Measurements from ENCODE around the gene CRISP1. TPM values are rescaled to one million over a fixed set of nuclear protein-coding genes. Genes with fewer than 3 reads are reported as not detected.
"Not testable (repeated sequence)": the region's sequence is repeated elsewhere in the genome, so short reads cannot be mapped to it uniquely, and the experiment has no call there.

CRISP1 gene
- polyA plus RNA-seq, 4 donors: 0.16 TPM; not detected in 3

- WGBS, 3 donors: 84 to 88% (median 85%) methylated on average over 17 to 21 of the region's 21 CpGs
- not testable (repeated sequence) for H3K27ac ChIP-seq (ENCODE audit: low read depth in 1 of 3, low read length in 2 of 3); H3K36me3 ChIP-seq (ENCODE audit: control insufficient read depth in 3 of 3, insufficient read depth in 2 of 3, low read depth in 1 of 3, low read length in 3 of 3); FAIRE-seq; H3K4me1 ChIP-seq (ENCODE audit: control insufficient read depth in 3 of 3, insufficient read depth in 2 of 3, low read depth in 1 of 3, low read length in 2 of 3); H3K27me3 ChIP-seq (ENCODE audit: control insufficient read depth in 3 of 3, insufficient read depth in 3 of 3, low read length in 3 of 3); H3K9me3 ChIP-seq (ENCODE audit: control insufficient read depth in 2 of 2, insufficient read depth in 1 of 2, low read depth in 1 of 2, low read length in 1 of 2); H3K4me3 ChIP-seq (ENCODE audit: low read depth in 1 of 3, low read length in 3 of 3); DNase-seq
Measured at GRCh38 chr6:49796842-49797455, 69.4 kb downstream of the CRISP1 start.

GRCh38 chr6:49790341-49790740 is 76.0 kb downstream of the CRISP1 start:
- no peak for DNase-seq
- H3K36me3 ChIP-seq (ENCODE audit: control insufficient read depth in 3 of 3, insufficient read depth in 2 of 3, low read depth in 1 of 3, low read length in 3 of 3): no peaks in the 10 kb centered on the region
- no peak overlapping the region for H3K27ac ChIP-seq (ENCODE audit: low read depth in 1 of 3, low read length in 2 of 3)
- no peaks in the 10 kb centered on the region for H3K9me3 ChIP-seq (ENCODE audit: control insufficient read depth in 2 of 2, insufficient read depth in 1 of 2, low read depth in 1 of 2, low read length in 1 of 2)
- no peak overlapping the region for H3K4me3 ChIP-seq (ENCODE audit: low read depth in 1 of 3, low read length in 3 of 3)
- FAIRE-seq: no peak
- WGBS, 3 donors: 60 to 74% (median 60%) methylated on average over 2 of the region's 2 CpGs
- no peaks in the 10 kb centered on the region for H3K27me3 ChIP-seq (ENCODE audit: control insufficient read depth in 3 of 3, insufficient read depth in 3 of 3, low read length in 3 of 3)
- no peaks in the 10 kb centered on the region for H3K4me1 ChIP-seq (ENCODE audit: control insufficient read depth in 3 of 3, insufficient read depth in 2 of 3, low read depth in 1 of 3, low read length in 2 of 3)

GRCh38 chr6:49787176-49787575 is 79.2 kb downstream of the CRISP1 start, which contains the start of gene PGK2:
TSS of gene PGK2 (minus strand) at chr6:49787285. CDS start at chr6:49787187, 98 bp downstream.
- Histone ChIP-seq H3K27ac (ENCODE audit: low read depth in 1 of 3, low read length in 2 of 3) (no peak within 1 kb of the TSS), H3K4me1 (ENCODE audit: control insufficient read depth in 3 of 3, insufficient read depth in 2 of 3, low read depth in 1 of 3, low read length in 2 of 3) (no peaks in the 10 kb centered on the region), H3K4me3 (ENCODE audit: low read depth in 1 of 3, low read length in 3 of 3) (no peak within 1 kb of the TSS), H3K9me3 (ENCODE audit: control insufficient read depth in 2 of 2, insufficient read depth in 1 of 2, low read depth in 1 of 2, low read length in 1 of 2) (no peaks in the 10 kb centered on the region), H3K27me3 (ENCODE audit: control insufficient read depth in 3 of 3, insufficient read depth in 3 of 3, low read length in 3 of 3) (no peaks in the 10 kb centered on the region), H3K36me3 (ENCODE audit: control insufficient read depth in 3 of 3, insufficient read depth in 2 of 3, low read depth in 1 of 3, low read length in 3 of 3) (no peaks in the 10 kb centered on the region)
- DNase-seq (no peak), FAIRE-seq (no peak)
- 81 to 84% (median 81%) methylated on average over 8 of the region's 8 CpGs for WGBS, 3 donors

- no peaks in the 10 kb centered on the region for H3K4me1 ChIP-seq (ENCODE audit: control insufficient read depth in 3 of 3, insufficient read depth in 2 of 3, low read depth in 1 of 3, low read length in 2 of 3)
- no peaks in the 10 kb centered on the region for H3K9me3 ChIP-seq (ENCODE audit: control insufficient read depth in 2 of 2, insufficient read depth in 1 of 2, low read depth in 1 of 2, low read length in 1 of 2)
- no peak overlapping the region for H3K27ac ChIP-seq (ENCODE audit: low read depth in 1 of 3, low read length in 2 of 3)
- H3K4me3 ChIP-seq (ENCODE audit: low read depth in 1 of 3, low read length in 3 of 3): no peak overlapping the region
- DNase-seq (no peak), FAIRE-seq (no peak)
- no peaks in the 10 kb centered on the region for H3K27me3 ChIP-seq (ENCODE audit: control insufficient read depth in 3 of 3, insufficient read depth in 3 of 3, low read length in 3 of 3)
- H3K36me3 ChIP-seq (ENCODE audit: control insufficient read depth in 3 of 3, insufficient read depth in 2 of 3, low read depth in 1 of 3, low read length in 3 of 3): no peaks in the 10 kb centered on the region
Measured at GRCh38 chr6:49784272-49784671, 82.1 kb downstream of the CRISP1 start.

Other genes starting within 250 kb of the CRISP1 start
- gene RHAG, start 229.7 kb downstream of the CRISP1 start, polyA plus RNA-seq: under 1 TPM in 1 of 4 donors, not detected in 3; 0.40 TPM
- gene CRISP2, start 153.0 kb downstream of the CRISP1 start, polyA plus RNA-seq: under 1 TPM in 1 of 4 donors, not detected in 3; 0.30 TPM
- under 1 TPM in 2 of 4 donors, not detected in 2; 0.06 to 0.13 TPM for gene CRISP3, start 122.1 kb downstream of the CRISP1 start, polyA plus RNA-seq
- under 1 TPM in 1 of 4 donors, not detected in 3; 0.31 TPM for gene PGK2, start 79.2 kb downstream of the CRISP1 start, polyA plus RNA-seq
- not detected for gene DEFB114, start 97.6 kb upstream of the CRISP1 start, polyA plus RNA-seq
- not detected for gene DEFB113, start 103.1 kb upstream of the CRISP1 start, polyA plus RNA-seq
- not detected for gene DEFB110, start 155.5 kb upstream of the CRISP1 start, polyA plus RNA-seq
- not detected for gene DEFB112, start 183.4 kb upstream of the CRISP1 start, polyA plus RNA-seq

All from small intestine (tissue), 7 donors.